IPS-NIHi7 (cell line): ENCODE results near the gene MAPK4.
"Not testable (repeated sequence)": the region's sequence is repeated elsewhere in the genome, so short reads cannot be mapped to it uniquely, and the experiment has no call there.

Source experiments
- DNase-seq: peaks from one replicate; pipeline ENCODE4 v3.0.0; 2012; ENCODE audit warnings: mixed read lengths; ENCODE audit errors: extremely low spot score

Gene MAPK4

GRCh38 chr18:50750546-50750945, 190.7 kb downstream of the MAPK4 start:
- DNase-seq, result no peak

- DNase-seq, result no peak
Measured at GRCh38 chr18:50751490-50751889, 191.6 kb downstream of the MAPK4 start.

GRCh38 chr18:50751947-50752346, 192.1 kb downstream of the MAPK4 start:
- no peak for DNase-seq

GRCh38 chr18:50753311-50753710, 193.4 kb downstream of the MAPK4 start:
- DNase-seq, result no peak

- no peak for DNase-seq
Measured at GRCh38 chr18:50754297-50754696, 194.4 kb downstream of the MAPK4 start.

- DNase-seq, result no peak
Measured at GRCh38 chr18:50757358-50757757, 197.5 kb downstream of the MAPK4 start.

- DNase-seq, result no peak
Measured at GRCh38 chr18:50769463-50769862, 209.6 kb downstream of the MAPK4 start.

GRCh38 chr18:50775207-50775606, 215.3 kb downstream of the MAPK4 start:
- DNase-seq, result no peak

- no peak for DNase-seq
Measured at GRCh38 chr18:50775726-50776125, 215.8 kb downstream of the MAPK4 start.

- no peak for DNase-seq
Measured at GRCh38 chr18:50776383-50776782, 216.5 kb downstream of the MAPK4 start.

GRCh38 chr18:50779021-50779420, 219.1 kb downstream of the MAPK4 start:
- not testable (repeated sequence) for DNase-seq
